Measurements from ENCODE around the gene CFAP54. TPM values are rescaled to one million over a fixed set of nuclear protein-coding genes. Genes with fewer than 3 reads are reported as not detected.

The CFAP54 gene
- total RNA-seq, 4 donors from 2014 or later: 0.16 TPM; not detected in 3

DNA sequence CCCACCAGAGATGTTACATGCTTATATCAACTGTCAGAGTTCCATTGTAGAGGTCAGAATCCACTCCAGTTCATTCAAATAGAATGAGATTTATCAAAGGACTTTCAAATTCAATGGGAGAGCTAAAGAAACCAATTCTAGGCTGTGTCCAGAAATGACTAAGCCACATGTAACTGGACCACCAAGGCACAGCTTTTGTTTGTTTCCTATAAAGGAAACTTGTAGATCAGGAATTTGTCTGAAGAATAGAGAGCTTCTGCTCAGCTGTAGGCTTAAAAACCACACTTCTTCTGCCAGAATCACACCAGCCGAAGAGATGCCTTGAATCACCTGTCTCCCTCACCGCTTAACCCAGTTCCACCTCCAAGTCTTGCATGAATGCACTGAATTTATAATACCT, 283.7 kb downstream of the CFAP54 start:
- no peak for DNase-seq (ENCODE audit: low spot score in 2 of 2)
- Histone ChIP-seq H3K4me3 (no peak overlapping the region), H3K27me3 (no peaks in the 10 kb centered on the region), H3K4me1 (no peaks in the 10 kb centered on the region), H3K9me3 (no peaks in the 10 kb centered on the region), H3K36me3 (no peaks in the 10 kb centered on the region), H3K27ac (no peak overlapping the region)
- WGBS: 95% methylated on average over 2 of the region's 2 CpGs
- no peak for TF ChIP-seq EP300 (IDR thresholded peaks at IDR 0.05)
- TF ChIP-seq, protein P1, sequence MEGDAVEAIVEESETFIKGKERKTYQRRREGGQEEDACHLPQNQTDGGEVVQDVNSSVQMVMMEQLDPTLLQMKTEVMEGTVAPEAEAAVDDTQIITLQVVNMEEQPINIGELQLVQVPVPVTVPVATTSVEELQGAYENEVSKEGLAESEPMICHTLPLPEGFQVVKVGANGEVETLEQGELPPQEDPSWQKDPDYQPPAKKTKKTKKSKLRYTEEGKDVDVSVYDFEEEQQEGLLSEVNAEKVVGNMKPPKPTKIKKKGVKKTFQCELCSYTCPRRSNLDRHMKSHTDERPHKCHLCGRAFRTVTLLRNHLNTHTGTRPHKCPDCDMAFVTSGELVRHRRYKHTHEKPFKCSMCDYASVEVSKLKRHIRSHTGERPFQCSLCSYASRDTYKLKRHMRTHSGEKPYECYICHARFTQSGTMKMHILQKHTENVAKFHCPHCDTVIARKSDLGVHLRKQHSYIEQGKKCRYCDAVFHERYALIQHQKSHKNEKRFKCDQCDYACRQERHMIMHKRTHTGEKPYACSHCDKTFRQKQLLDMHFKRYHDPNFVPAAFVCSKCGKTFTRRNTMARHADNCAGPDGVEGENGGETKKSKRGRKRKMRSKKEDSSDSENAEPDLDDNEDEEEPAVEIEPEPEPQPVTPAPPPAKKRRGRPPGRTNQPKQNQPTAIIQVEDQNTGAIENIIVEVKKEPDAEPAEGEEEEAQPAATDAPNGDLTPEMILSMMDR (IDR thresholded peaks at IDR 0.05): no peak
- TF ChIP-seq POLR2AphosphoS5 (IDR thresholded peaks at IDR 0.05): no peak
- TF ChIP-seq POLR2A (IDR thresholded peaks at IDR 0.05): no peak

DNA sequence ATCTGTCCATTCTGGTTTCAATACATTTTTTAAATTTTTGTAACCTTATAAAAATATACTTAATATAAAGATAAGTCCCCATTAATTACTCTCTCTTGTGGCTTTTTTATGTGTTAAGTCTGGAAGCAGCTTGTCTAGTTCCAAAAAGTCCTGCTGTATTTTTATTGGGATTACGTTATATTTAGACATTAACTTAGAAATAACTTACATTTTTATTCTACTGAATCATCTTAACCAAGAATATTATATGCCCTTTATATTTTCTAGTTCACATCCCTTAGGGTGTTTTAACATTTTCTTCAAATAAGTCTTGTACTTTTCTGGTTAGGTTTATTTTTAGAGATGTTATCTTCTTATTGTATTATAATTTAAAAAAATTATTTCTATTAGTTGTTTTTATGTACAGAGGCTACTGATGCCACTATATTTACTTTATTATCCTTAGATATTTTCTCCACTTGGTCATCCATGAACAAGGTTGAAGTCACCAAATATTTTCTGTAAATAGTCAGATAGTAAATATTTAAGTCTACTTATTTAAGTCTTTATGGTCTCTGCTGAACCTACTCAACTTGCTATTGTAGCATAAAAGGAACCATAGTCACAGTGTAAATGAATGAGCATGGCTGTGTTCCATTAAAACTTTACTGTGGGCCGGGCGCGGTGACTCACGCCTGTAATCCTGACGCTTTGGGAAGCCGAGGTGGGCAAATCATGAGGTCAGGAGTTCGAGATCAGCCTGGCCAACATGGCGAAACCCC, 285.3 kb downstream of the CFAP54 start:
- no peak overlapping the region for H3K4me3 ChIP-seq
- no peaks in the 10 kb centered on the region for H3K9me3 ChIP-seq
- no peaks in the 10 kb centered on the region for H3K36me3 ChIP-seq
- no peak overlapping the region for H3K27ac ChIP-seq
- TF ChIP-seq POLR2A (IDR thresholded peaks at IDR 0.05) (no peak), POLR2AphosphoS5 (IDR thresholded peaks at IDR 0.05) (no peak), EP300 (IDR thresholded peaks at IDR 0.05) (no peak)
- TF ChIP-seq, protein P1 (IDR thresholded peaks at IDR 0.05): no peak
- WGBS: 83% methylated on average over 9 of the region's 9 CpGs
- H3K4me1 ChIP-seq: no peaks in the 10 kb centered on the region
- DNase-seq (ENCODE audit: low spot score in 2 of 2): no peak
- no peaks in the 10 kb centered on the region for H3K27me3 ChIP-seq

DNA sequence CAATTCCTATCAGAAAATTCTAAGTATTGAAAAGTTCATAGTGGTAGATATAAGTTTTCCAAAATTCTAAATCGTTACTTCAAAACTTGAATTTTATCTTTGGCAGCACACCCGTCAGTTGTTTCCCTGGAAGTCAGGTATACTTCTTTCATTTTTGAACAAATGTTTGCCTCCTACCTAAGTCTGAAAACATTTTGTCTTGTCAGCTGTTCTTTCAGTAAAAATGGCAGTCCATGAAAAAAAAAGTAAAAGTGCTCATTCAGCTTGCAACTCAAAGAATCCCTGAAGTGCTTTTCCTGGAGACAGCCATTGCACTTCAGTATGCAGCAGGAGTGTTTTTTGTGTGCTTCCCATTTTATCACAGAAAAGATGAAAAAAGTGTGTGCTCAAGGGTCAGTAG, 287.5 kb downstream of the CFAP54 start:
- TF ChIP-seq POLR2A (IDR thresholded peaks at IDR 0.05) (no peak), POLR2AphosphoS5 (IDR thresholded peaks at IDR 0.05) (no peak), EP300 (IDR thresholded peaks at IDR 0.05) (no peak)
- TF ChIP-seq, protein P1 (IDR thresholded peaks at IDR 0.05): no peak
- WGBS: 77% methylated on average over 2 of the region's 2 CpGs

DNA sequence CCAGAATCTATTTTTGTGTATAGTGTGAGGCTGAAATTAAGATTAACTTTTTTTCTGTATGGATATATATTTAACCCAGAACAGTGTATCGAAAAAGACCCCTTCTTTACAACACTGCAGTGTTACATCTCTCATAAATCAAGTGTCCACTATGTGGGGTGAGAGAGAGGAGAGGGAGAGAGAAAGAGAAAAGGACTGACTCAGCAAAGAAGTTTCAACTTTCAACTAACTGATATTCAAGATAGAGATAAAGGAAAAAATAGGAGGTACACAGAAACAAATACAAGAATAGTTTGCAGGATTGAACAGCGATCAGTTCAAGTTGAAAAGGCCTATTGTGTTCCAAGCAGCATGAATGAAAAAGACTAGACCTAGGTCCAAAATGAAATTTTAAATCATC, 291.0 kb downstream of the CFAP54 start:
- Histone ChIP-seq H3K4me3 (no peak overlapping the region), H3K36me3 (no peaks in the 10 kb centered on the region), H3K4me1 (no peaks in the 10 kb centered on the region), H3K27ac (no peak overlapping the region), H3K9me3 (no peaks in the 10 kb centered on the region), H3K27me3 (no peaks in the 10 kb centered on the region)
- no peak for TF ChIP-seq EP300 (IDR thresholded peaks at IDR 0.05)
- TF ChIP-seq, protein P1 (IDR thresholded peaks at IDR 0.05): no peak
- TF ChIP-seq POLR2A (IDR thresholded peaks at IDR 0.05): no peak
- TF ChIP-seq POLR2AphosphoS5 (IDR thresholded peaks at IDR 0.05): no peak
- WGBS: 75% methylated on average over 2 of the region's 2 CpGs
- no peak for DNase-seq (ENCODE audit: low spot score in 2 of 2)

More for the DNA sequence above, 287.5 kb downstream of the CFAP54 start:
- no peaks in the 10 kb centered on the region for H3K9me3 ChIP-seq
- no peaks in the 10 kb centered on the region for H3K27me3 ChIP-seq
- no peak overlapping the region for H3K27ac ChIP-seq
- no peaks in the 10 kb centered on the region for H3K4me1 ChIP-seq
- H3K36me3 ChIP-seq: no peaks in the 10 kb centered on the region
- DNase-seq (ENCODE audit: low spot score in 2 of 2): no peak
- no peak overlapping the region for H3K4me3 ChIP-seq

DNA sequence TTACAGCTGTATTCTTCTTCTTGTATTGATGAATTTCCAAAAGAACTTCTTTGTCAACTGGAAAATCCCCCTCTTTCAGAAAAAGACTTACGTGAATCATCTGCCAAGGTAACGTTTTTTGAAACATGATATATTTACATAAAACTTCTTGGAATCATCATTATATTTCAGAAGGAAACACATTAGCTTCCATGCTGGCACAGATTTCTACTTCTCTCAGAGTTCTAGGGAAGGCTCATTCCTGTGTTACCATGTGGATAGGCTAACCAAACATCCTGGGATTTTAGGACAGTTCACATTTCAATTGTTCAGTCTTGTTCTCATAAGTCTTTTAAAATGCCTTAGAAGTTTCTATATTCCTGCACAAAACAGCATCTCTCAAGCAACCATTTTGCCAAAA, 297.4 kb downstream of the CFAP54 start:
- H3K27me3 ChIP-seq: no peaks in the 10 kb centered on the region
- WGBS: 44% methylated on average over 2 of the region's 2 CpGs
- no peaks in the 10 kb centered on the region for H3K4me1 ChIP-seq
- no peaks in the 10 kb centered on the region for H3K36me3 ChIP-seq
- TF ChIP-seq POLR2A (IDR thresholded peaks at IDR 0.05): no peak
- no peak for TF ChIP-seq EP300 (IDR thresholded peaks at IDR 0.05)
- no peak for TF ChIP-seq POLR2AphosphoS5 (IDR thresholded peaks at IDR 0.05)
- TF ChIP-seq, protein P1 (IDR thresholded peaks at IDR 0.05): no peak
- H3K27ac ChIP-seq: no peak overlapping the region
- no peak overlapping the region for H3K4me3 ChIP-seq
- no peaks in the 10 kb centered on the region for H3K9me3 ChIP-seq
- DNase-seq (ENCODE audit: low spot score in 2 of 2): no peak

All from suprapubic skin (tissue), 4 donors.